Mesendoderm (in vitro differentiated cells): ENCODE results near the gene CERS4.
"Not testable (repeated sequence)": the region's sequence is repeated elsewhere in the genome, so short reads cannot be mapped to it uniquely, and the experiment has no call there.

Experiments used
- DNase-seq: peaks from one replicate; pipeline ENCODE4 v3.0.0; 2013
- H2AK5ac ChIP-seq: 2 replicates; pipeline ENCODE4 v1.6.1; 2013; ENCODE audit warnings: low read length, inconsistent platforms
- H2BK120ac ChIP-seq: 2 replicates; pipeline ENCODE4 v1.6.1; 2013; ENCODE audit warnings: low read depth, mild to moderate bottlenecking, low read length, moderate library complexity, mixed read lengths
- H2BK15ac ChIP-seq: replicated peaks from 2 replicates; pipeline ENCODE4 v1.6.1; 2013; ENCODE audit warnings: low read depth, mild to moderate bottlenecking, moderate library complexity
- H2BK5ac ChIP-seq: 2 replicates; pipeline ENCODE4 v1.6.1; 2013; ENCODE audit warnings: low read length, inconsistent platforms
- H3K18ac ChIP-seq: 2 replicates; pipeline ENCODE4 v1.6.1; 2013; ENCODE audit warnings: mild to moderate bottlenecking, low read length, mixed read lengths
- H3K23ac ChIP-seq: one replicate; pipeline ENCODE4 v1.6.1; 2013; ENCODE audit warnings: low read length
- H3K27ac ChIP-seq: 2 replicates; pipeline ENCODE4 v1.5.1; 2013; ENCODE audit warnings: low read depth, mild to moderate bottlenecking, inconsistent platforms, low read length, moderate library complexity
- H3K27me3 ChIP-seq: 2 replicates; pipeline ENCODE4 v1.6.1; 2013; ENCODE audit warnings: low read length, control low read depth, mild to moderate bottlenecking, inconsistent platforms; ENCODE audit not compliant: insufficient read depth, poor library complexity
- H3K36me3 ChIP-seq: 2 replicates; pipeline ENCODE4 v1.6.1; 2013; ENCODE audit warnings: low read length, inconsistent platforms; ENCODE audit not compliant: control insufficient read depth, insufficient read depth
- H3K4ac ChIP-seq: one replicate; pipeline ENCODE4 v1.6.1; 2013; ENCODE audit warnings: low read depth, mild to moderate bottlenecking, low read length, moderate library complexity
- H3K4me1 ChIP-seq: 2 replicates; pipeline ENCODE4 v1.6.1; 2013; ENCODE audit warnings: low read depth, low read length, inconsistent platforms; ENCODE audit not compliant: control insufficient read depth
- H3K4me2 ChIP-seq: 2 replicates; pipeline ENCODE4 v1.6.1; 2013; ENCODE audit warnings: low read length
- H3K4me3 ChIP-seq: 2 replicates; pipeline ENCODE4 v1.5.1; 2013; ENCODE audit warnings: mild to moderate bottlenecking, low read length
- H3K56ac ChIP-seq: one replicate; pipeline ENCODE4 v1.6.1; 2013; ENCODE audit warnings: low read length
- H3K79me1 ChIP-seq: 2 replicates; pipeline ENCODE4 v1.6.1; 2013; ENCODE audit warnings: low read length, inconsistent platforms
- H3K79me2 ChIP-seq: 2 replicates; pipeline ENCODE4 v1.6.1; 2013; ENCODE audit warnings: mild to moderate bottlenecking, low read length; ENCODE audit not compliant: control insufficient read depth, insufficient read depth
- H3K9ac ChIP-seq: 2 replicates; pipeline ENCODE4 v1.6.1; 2013; ENCODE audit warnings: low read length, inconsistent platforms
- H4K5ac ChIP-seq: one replicate; pipeline ENCODE4 v1.6.1; 2013; ENCODE audit warnings: low read length
- H4K8ac ChIP-seq: one replicate; pipeline ENCODE4 v1.6.1; 2013; ENCODE audit warnings: low read depth, mild to moderate bottlenecking, control low read depth, low read length, moderate library complexity
- WGBS: extraction: QIAGEN DNeasy Blood & Tissue Kit; methylation state at CpG from one replicate; pipeline ENCODE4 v1.1.7; 2013; ENCODE audit warnings: low lambda C conversion rate, missing lambda C conversion rate; ENCODE audit not compliant: insufficient coverage; ENCODE audit errors: extremely low coverage; 5-methylcytosine and 5-hydroxymethylcytosine counted together

CERS4 gene

GRCh38 chr19:8259142-8259921 lies 50.2 kb downstream of the CERS4 start:
- peaks cover 11% of the 10 kb centered on the region for H3K36me3 ChIP-seq
- no peak overlapping the region for H3K18ac ChIP-seq
- H2BK15ac ChIP-seq, result no peak overlapping the region
- no CpG with 5 or more reads among the region's 11 CpGs for WGBS
- no peak overlapping the region for H4K5ac ChIP-seq
- H3K79me1 ChIP-seq, result no peaks in the 10 kb centered on the region
- H3K56ac ChIP-seq, result no peak overlapping the region
- no peak overlapping the region for H2BK120ac ChIP-seq
- no peak overlapping the region for H2BK5ac ChIP-seq
- no peak overlapping the region for H3K4ac ChIP-seq
- no peak overlapping the region for H3K9ac ChIP-seq
- H3K23ac ChIP-seq, result no peak overlapping the region
- H3K79me2 ChIP-seq, result no peaks in the 10 kb centered on the region
- no peak overlapping the region for H3K27ac ChIP-seq
- no peak overlapping the region for H4K8ac ChIP-seq
- no peaks in the 10 kb centered on the region for H3K4me1 ChIP-seq
- H3K4me3 ChIP-seq, result no peak overlapping the region
- no peak overlapping the region for H3K4me2 ChIP-seq
- no peak for DNase-seq
- H3K27me3 ChIP-seq, result no peaks in the 10 kb centered on the region
- no peak overlapping the region for H2AK5ac ChIP-seq

GRCh38 chr19:8259922-8260247 lies 50.7 kb downstream of the CERS4 start:
- no peaks in the 10 kb centered on the region for H3K4me1 ChIP-seq
- no peaks in the 10 kb centered on the region for H3K79me2 ChIP-seq
- H4K5ac ChIP-seq, result no peak overlapping the region
- no peak overlapping the region for H2BK15ac ChIP-seq
- no peak overlapping the region for H3K56ac ChIP-seq
- no peak overlapping the region for H4K8ac ChIP-seq
- no peak overlapping the region for H3K4me2 ChIP-seq
- H2BK120ac ChIP-seq, result no peak overlapping the region
- no peak overlapping the region for H3K18ac ChIP-seq
- peaks cover 11% of the 10 kb centered on the region for H3K36me3 ChIP-seq
- no peaks in the 10 kb centered on the region for H3K27me3 ChIP-seq
- no peak overlapping the region for H2AK5ac ChIP-seq
- H3K4ac ChIP-seq, result no peak overlapping the region
- no peak overlapping the region for H3K27ac ChIP-seq
- no peaks in the 10 kb centered on the region for H3K79me1 ChIP-seq
- no peak overlapping the region for H3K9ac ChIP-seq
- WGBS, result no CpG with 5 or more reads among the region's 3 CpGs
- no peak for DNase-seq
- no peak overlapping the region for H2BK5ac ChIP-seq
- H3K4me3 ChIP-seq, result no peak overlapping the region
- H3K23ac ChIP-seq, result no peak overlapping the region

- no peak overlapping the region for H4K5ac ChIP-seq
- H3K27ac ChIP-seq, result no peak overlapping the region
These were observed 52.2 kb downstream of the CERS4 start for GRCh38 chr19:8261347-8261746.

DNA sequence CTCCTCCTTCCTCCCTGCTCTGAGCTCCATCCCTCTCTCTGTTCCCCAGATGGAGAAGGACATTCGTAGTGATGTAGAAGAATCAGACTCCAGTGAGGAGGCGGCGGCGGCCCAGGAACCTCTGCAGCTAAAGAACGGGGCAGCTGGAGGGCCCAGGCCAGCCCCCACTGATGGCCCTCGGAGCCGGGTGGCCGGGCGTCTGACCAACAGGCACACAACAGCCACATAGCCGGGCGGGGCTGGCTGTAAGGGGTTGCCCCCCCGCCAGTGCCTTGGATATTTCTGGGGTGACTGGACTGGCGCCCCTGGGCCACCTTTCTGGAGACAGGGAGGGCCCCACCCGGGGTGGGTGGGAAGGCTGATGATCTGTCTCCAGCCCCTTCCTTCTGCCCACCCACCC lies 52.7 kb downstream of the CERS4 start:
- no peaks in the 10 kb centered on the region for H3K27me3 ChIP-seq
- H2AK5ac ChIP-seq, result no peak overlapping the region
- H3K36me3 ChIP-seq, result peaks cover 2% of the 10 kb centered on the region
- no peak overlapping the region for H2BK120ac ChIP-seq
- WGBS, result no CpG with 5 or more reads among the region's 14 CpGs
- H3K23ac ChIP-seq, result no peak overlapping the region
- no peak overlapping the region for H3K56ac ChIP-seq
- no peak overlapping the region for H3K9ac ChIP-seq
- no peak for DNase-seq
- no peak overlapping the region for H3K4me3 ChIP-seq
- H3K79me2 ChIP-seq, result no peaks in the 10 kb centered on the region
- no peak overlapping the region for H3K18ac ChIP-seq
- no peak overlapping the region for H3K4ac ChIP-seq
- no peaks in the 10 kb centered on the region for H3K79me1 ChIP-seq
- no peak overlapping the region for H3K27ac ChIP-seq
- H3K4me2 ChIP-seq, result no peak overlapping the region
- H2BK15ac ChIP-seq, result no peak overlapping the region
- H4K5ac ChIP-seq, result no peak overlapping the region
- H4K8ac ChIP-seq, result no peak overlapping the region
- H2BK5ac ChIP-seq, result no peak overlapping the region
- H3K4me1 ChIP-seq, result no peaks in the 10 kb centered on the region

More at GRCh38 chr19:8261347-8261746, 52.2 kb downstream of the CERS4 start:
- H3K27me3 ChIP-seq, result no peaks in the 10 kb centered on the region
- H2BK5ac ChIP-seq, result no peak overlapping the region
- no peak overlapping the region for H3K18ac ChIP-seq
- no peak overlapping the region for H2BK120ac ChIP-seq
- H3K79me1 ChIP-seq, result no peaks in the 10 kb centered on the region
- no peak overlapping the region for H2AK5ac ChIP-seq
- WGBS, result no CpG with 5 or more reads among the region's 9 CpGs
- no peak overlapping the region for H3K4me2 ChIP-seq
- H3K56ac ChIP-seq, result no peak overlapping the region
- H3K23ac ChIP-seq, result no peak overlapping the region
- H4K8ac ChIP-seq, result no peak overlapping the region
- no peaks in the 10 kb centered on the region for H3K79me2 ChIP-seq
- no peak overlapping the region for H3K4me3 ChIP-seq
- no peaks in the 10 kb centered on the region for H3K4me1 ChIP-seq
- peaks cover 7% of the 10 kb centered on the region for H3K36me3 ChIP-seq
- H3K4ac ChIP-seq, result no peak overlapping the region
- DNase-seq, result no peak
- no peak overlapping the region for H2BK15ac ChIP-seq
- no peak overlapping the region for H3K9ac ChIP-seq

DNA sequence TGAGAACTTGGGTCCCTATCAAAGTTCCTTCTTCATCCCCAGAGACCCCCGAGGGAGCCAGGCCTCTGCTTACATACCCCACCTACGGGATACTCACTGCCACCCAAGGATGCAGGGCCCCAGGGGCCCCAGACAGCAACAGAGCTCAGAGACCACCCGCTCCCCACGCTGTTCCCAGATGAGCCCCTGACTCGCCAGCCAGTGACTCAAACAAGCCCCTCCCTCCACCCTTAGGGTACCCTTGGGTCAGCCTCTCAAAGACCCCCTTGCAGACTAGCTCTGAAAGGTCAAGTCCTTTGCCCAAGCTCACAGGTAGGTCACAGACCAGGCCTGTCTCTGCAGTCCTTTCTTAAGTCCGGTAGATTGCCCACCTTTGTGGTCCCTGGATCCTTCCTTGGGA lies 53.3 kb downstream of the CERS4 start:
- Histone ChIP-seq H3K27me3 (no peaks in the 10 kb centered on the region), H3K4me1 (no peaks in the 10 kb centered on the region), H2BK5ac (no peak overlapping the region), H3K56ac (no peak overlapping the region), H3K27ac (no peak overlapping the region), H3K4me3 (no peak overlapping the region), H4K8ac (no peak overlapping the region), H2BK120ac (no peak overlapping the region), H3K18ac (no peak overlapping the region), H2BK15ac (no peak overlapping the region), H3K79me1 (no peaks in the 10 kb centered on the region), H3K23ac (no peak overlapping the region), H3K79me2 (no peaks in the 10 kb centered on the region), H3K4ac (no peak overlapping the region), H2AK5ac (no peak overlapping the region), H4K5ac (no peak overlapping the region), H3K36me3 (no peaks in the 10 kb centered on the region), H3K4me2 (no peak overlapping the region), H3K9ac (no peak overlapping the region)
- DNase-seq, result no peak
- WGBS, result no CpG with 5 or more reads among the region's 6 CpGs

GRCh38 chr19:8264248-8264647 lies 55.1 kb downstream of the CERS4 start:
- H3K4ac ChIP-seq, H3K4me1 ChIP-seq, H3K27me3 ChIP-seq, H3K79me1 ChIP-seq, H3K4me3 ChIP-seq, H3K56ac ChIP-seq, H4K8ac ChIP-seq, H2BK15ac ChIP-seq, H3K4me2 ChIP-seq, H3K27ac ChIP-seq, H3K23ac ChIP-seq, H2BK120ac ChIP-seq, H3K36me3 ChIP-seq, H3K79me2 ChIP-seq, H2AK5ac ChIP-seq, H3K9ac ChIP-seq, DNase-seq, H2BK5ac ChIP-seq, H4K5ac ChIP-seq, H3K18ac ChIP-seq: not testable (repeated sequence)
- WGBS, result no CpG with 5 or more reads among the region's 4 CpGs
